HepG2 (cell line): ENCODE results near the gene CERS4. TPM values are rescaled to one million over a fixed set of nuclear protein-coding genes. Genes with fewer than 3 reads are reported as not detected.

Experiments
- AFF4 ChIP-seq: sonication (generic); formaldehyde crosslinking; IDR thresholded peaks from 2 replicates; pipeline ENCODE4 v1.4.0; 2020; ENCODE audit warnings: missing genetic modification reagents
- KAT8 ChIP-seq: IDR thresholded peaks from 2 replicates; pipeline ENCODE4 v1.6.1; 2016; ENCODE audit warnings: missing genetic modification reagents, missing compliant biosample characterization
- MAX ChIP-seq: IDR thresholded peaks from 2 replicates; pipeline ENCODE4 v1.6.1; 2012; ENCODE audit warnings: inconsistent platforms
- NR2F1 ChIP-seq, 2 experiments: fragments of 450-650 bp in 1 of 2; formaldehyde crosslinking in 1 of 2; IDR thresholded peaks; 2 replicates each; pipeline versions ENCODE4 v1.5.0 to v1.6.1; 2016 to 2020; ENCODE audit warnings: mild to moderate bottlenecking in 1 of 2, missing compliant biosample characterization in 1 of 2, missing genetic modification reagents in 1 of 2, moderate library complexity in 1 of 2
- PATZ1 ChIP-seq: sonication (generic); formaldehyde crosslinking; IDR thresholded peaks from 2 replicates; pipeline ENCODE4 v1.4.0; 2020; ENCODE audit warnings: missing genetic modification reagents
- POLR2AphosphoS5 ChIP-seq: IDR thresholded peaks from 2 replicates; pipeline ENCODE4 v1.6.1; 2012; ENCODE audit warnings: low read depth, low read length
- TFAP4 ChIP-seq: sonication (generic); IDR thresholded peaks from 2 replicates; pipeline ENCODE4 v1.6.1; 2016; ENCODE audit warnings: low read depth, borderline replicate concordance
- TFDP2 ChIP-seq: sonication (generic); formaldehyde crosslinking; IDR thresholded peaks from 2 replicates; pipeline ENCODE4 v1.4.0; 2020; ENCODE audit warnings: missing genetic modification reagents
- ZNF136 ChIP-seq: sonication (generic); formaldehyde crosslinking; IDR thresholded peaks from 2 replicates; pipeline ENCODE4 v1.8.1; 2022; ENCODE audit warnings: low read depth, mild to moderate bottlenecking, moderate library complexity, missing genetic modification reagents
- ZNF281 ChIP-seq: sonication (generic); formaldehyde crosslinking; IDR thresholded peaks from 2 replicates; pipeline ENCODE4 v1.4.0; 2020; ENCODE audit warnings: missing genetic modification reagents, borderline replicate concordance
- ZNF317 ChIP-seq: sonication (generic); formaldehyde crosslinking; IDR thresholded peaks from 2 replicates; pipeline ENCODE4 v1.5.0; 2020; ENCODE audit warnings: mild to moderate bottlenecking, missing genetic modification reagents
- ZNF709 ChIP-seq: sonication (generic); formaldehyde crosslinking; IDR thresholded peaks from 2 replicates; pipeline ENCODE4 v1.5.0; 2020; ENCODE audit warnings: mild to moderate bottlenecking, missing genetic modification reagents
- ZNF710 ChIP-seq: sonication (generic); formaldehyde crosslinking; IDR thresholded peaks from 2 replicates; pipeline ENCODE4 v1.5.0; 2020; ENCODE audit warnings: mild to moderate bottlenecking, missing genetic modification reagents, borderline replicate concordance
- ZNF749 ChIP-seq: sonication (generic); formaldehyde crosslinking; IDR thresholded peaks from 2 replicates; pipeline ENCODE4 v1.8.0; 2022; ENCODE audit warnings: mild to moderate bottlenecking, missing genetic modification reagents, moderate library complexity, borderline replicate concordance
- ZSCAN25 ChIP-seq: sonication (generic); formaldehyde crosslinking; IDR thresholded peaks from 2 replicates; pipeline ENCODE4 v1.8.0; 2022; ENCODE audit warnings: mild to moderate bottlenecking, missing genetic modification reagents
- polyA plus RNA-seq, 8 experiments: library from polyadenylated mRNA; depleted of rRNA in 3 of 8; stranded (reverse) in 7 of 8; unstranded in 1 of 8; fragments of >200 nt; fragmentation: Illumina TruSeq in 4 of 8; extraction: Trizol in 4 of 8; gene quantifications; 2 replicates each; pipeline versions ENCODE4 v1.2.1 to v1.2.3, GENCODE V29; 2011 to 2016; ENCODE audit warnings: low read depth in 4 of 8, missing spikeins in 1 of 8, mixed read lengths in 1 of 8; ENCODE audit not compliant: insufficient read depth in 1 of 8
- total RNA-seq, 5 experiments: library from RNA; depleted of rRNA; stranded (reverse); fragments of >200 nt; fragmentation: Illumina TruSeq; extraction: Trizol; gene quantifications; 2 replicates each; pipeline ENCODE4 v1.2.3, GENCODE V29; 2016; ENCODE audit warnings: low read depth in 1 of 5

The CERS4 gene
- total and polyA plus RNA-seq, 2 of the 13 experiments (the other 11 are each of a cell fraction or from before 2014, with no cell fraction given), result 74.7 to 83.5 TPM

GRCh38 chr19:8208922-8209461 is at the start of gene CERS4 (continued):
- TF ChIP-seq AFF4 (CRISPR knock-in tag) (no peak), ZSCAN25 (peak; percentile 100), ZNF710 (CRISPR knock-in tag) (peak; percentile 66; the same call in 1 of the 2 replicates), KAT8 (CRISPR knock-in tag) (0 out of 2 replicates have a peak, but pooled peaks have one; percentile 17), MAX (peak; percentile 34; the same call in 1 of the 2 replicates), ZNF317 (CRISPR knock-in tag) (peak; percentile 23; the same call in 1 of the 2 replicates), ZNF749 (0 out of 2 replicates have a peak, but pooled peaks have one; percentile 34), NR2F1 (CRISPR knock-in tag; IDR thresholded peaks at IDR 0.05) (peak in 1 of 2 experiments; percentile 14; a peak in 1 of 4 replicates), PATZ1 (peak; percentile 91), TFDP2 (CRISPR knock-in tag) (peak; percentile 29; the same call in 1 of the 2 replicates), ZNF709 (CRISPR knock-in tag) (no peak), POLR2AphosphoS5 (peak; percentile 53), ZNF136 (CRISPR knock-in tag) (no peak), TFAP4 (peak; percentile 40; the same call in 1 of the 2 replicates), ZNF281 (CRISPR knock-in tag) (peak; percentile 40; the same call in 1 of the 2 replicates)
